SK-N-SH (cell line): ENCODE results near the gene GABRG3. TPM values are rescaled to one million over a fixed set of nuclear protein-coding genes. Genes with fewer than 3 reads are reported as not detected.

Experiments
- CTCF ChIA-PET: fragments of 300-600, 350-600 bp; formaldehyde crosslinking; extraction: SDS; loops from one replicate; lab custom pipeline; 2021; lab: Yijun Ruan, JAX
- POLR2A ChIA-PET: fragments of 350-600 bp; sonication (Branson Sonifier 250); formaldehyde crosslinking; extraction: SDS; loops from one replicate; lab custom pipeline; 2020; ENCODE audit warnings: antibody characterized with exemption, inconsistent platforms; lab: Yijun Ruan, JAX
- DNase-seq: peaks from one replicate; pipeline ENCODE4 v3.0.0; 2012
- H2AFZ ChIP-seq: fragments of 200-600 bp; sonication (generic); 2 replicates; pipeline ENCODE4 v1.8.1; 2016; ENCODE audit warnings: antibody characterized with exemption, mild to moderate bottlenecking, low read depth
- H3F3A ChIP-seq: fragments of 200-600 bp; sonication (generic); replicated peaks from 2 replicates; pipeline ENCODE3; 2016; ENCODE audit warnings: antibody characterized with exemption, mild to moderate bottlenecking; ENCODE audit not compliant: insufficient read depth
- H3K27ac ChIP-seq, 2 experiments: fragments of 200-500 bp in 1 of 2; fragments of 200-600 bp in 1 of 2; sonication (Bioruptor generic) in 1 of 2; sonication (generic), shearing (Covaris generic) in 1 of 2; 2 replicates each; pipeline versions ENCODE4 v1.5.1 to v1.6.1; 2014 to 2016; ENCODE audit warnings: low read depth in 2 of 2, inconsistent platforms in 1 of 2, low read length in 1 of 2, mild to moderate bottlenecking in 1 of 2, mixed read lengths in 1 of 2
- H3K27me3 ChIP-seq: fragments of 200-600 bp; sonication (generic), shearing (Covaris generic); 2 replicates; pipeline ENCODE4 v1.6.1; 2016; ENCODE audit warnings: mixed run types; ENCODE audit not compliant: insufficient read depth
- H3K36me3 ChIP-seq, 2 experiments: fragments of 200-500 bp in 1 of 2; fragments of 200-600 bp in 1 of 2; sonication (Bioruptor generic) in 1 of 2; sonication (generic) in 1 of 2; replicated peaks in 1 of 2; 2 replicates each; pipeline versions ENCODE3 to v1.5.1; 2014 to 2016; ENCODE audit warnings: low read length in 1 of 2, mild to moderate bottlenecking in 1 of 2; ENCODE audit not compliant: insufficient read depth in 2 of 2, control insufficient read depth in 1 of 2
- H3K4me1 ChIP-seq, 2 experiments: fragments of 200-500 bp in 1 of 2; fragments of 200-600 bp in 1 of 2; sonication (Bioruptor generic) in 1 of 2; sonication (generic), shearing (Covaris generic) in 1 of 2; 2 replicates each; pipeline versions ENCODE4 v1.5.1 to v1.6.1; 2014 to 2016; ENCODE audit warnings: low read depth in 1 of 2, low read length in 1 of 2, mixed run types in 1 of 2; ENCODE audit not compliant: insufficient read depth in 2 of 2, control insufficient read depth in 1 of 2
- H3K4me2 ChIP-seq: fragments of 200-600 bp; sonication (generic), shearing (Covaris generic); 2 replicates; pipeline ENCODE4 v1.6.1; 2017; ENCODE audit warnings: mixed run types
- H3K4me3 ChIP-seq, 2 experiments: fragments of 200-500 bp in 1 of 2; fragments of 200-600 bp in 1 of 2; sonication (Bioruptor generic) in 1 of 2; sonication (generic), shearing (Covaris generic) in 1 of 2; 2 replicates each; pipeline versions ENCODE4 v1.5.1 to v1.8.1; 2014 to 2016; ENCODE audit warnings: low read depth in 2 of 2, inconsistent platforms in 1 of 2, low read length in 1 of 2, mild to moderate bottlenecking in 1 of 2, mixed read lengths in 1 of 2, moderate library complexity in 1 of 2
- H3K79me2 ChIP-seq: fragments of 200-600 bp; sonication (generic); 2 replicates; pipeline ENCODE4 v1.8.1; 2017; ENCODE audit warnings: mild to moderate bottlenecking; ENCODE audit not compliant: insufficient read depth
- H3K9ac ChIP-seq: fragments of 200-600 bp; sonication (generic); 2 replicates; pipeline ENCODE4 v1.6.1; 2017; ENCODE audit warnings: mixed run types
- H3K9me2 ChIP-seq: fragments of 200-600 bp; sonication (generic); 2 replicates; pipeline ENCODE4 v1.6.1; 2017; ENCODE audit warnings: mixed run types
- H3K9me3 ChIP-seq: fragments of 200-600 bp; sonication (generic); 2 replicates; pipeline ENCODE4 v1.6.1; 2017; ENCODE audit warnings: mixed run types, mild to moderate bottlenecking, moderate library complexity
- H4K20me1 ChIP-seq: fragments of 200-600 bp; sonication (generic); 2 replicates; pipeline ENCODE4 v1.6.1; 2017; ENCODE audit warnings: mild to moderate bottlenecking, mixed run types; ENCODE audit not compliant: insufficient read depth
- CHD2 ChIP-seq: fragments of 150-350 bp; IDR thresholded peaks from 2 replicates; pipeline ENCODE4 v1.6.1; 2018; ENCODE audit warnings: low read length; ENCODE audit not compliant: partially characterized antibody
- ELF1 ChIP-seq: IDR thresholded peaks from 2 replicates; pipeline ENCODE4 v1.4.0; 2012
- FOXM1 ChIP-seq: IDR thresholded peaks from 2 replicates; pipeline ENCODE4 v1.4.0; 2012; ENCODE audit warnings: low read depth, mild to moderate bottlenecking
- JUND ChIP-seq: IDR thresholded peaks from 2 replicates; pipeline ENCODE4 v1.4.0; 2012
- MEF2A ChIP-seq: IDR thresholded peaks from 2 replicates; pipeline ENCODE4 v1.4.0; 2012; ENCODE audit warnings: low read depth, borderline replicate concordance
- POLR2AphosphoS5 ChIP-seq: IDR thresholded peaks from 2 replicates; pipeline ENCODE4 v1.6.1; 2012; ENCODE audit warnings: low read depth, low read length
- RAD21 ChIP-seq: IDR thresholded peaks from 2 replicates; pipeline ENCODE4 v1.6.1; 2012; ENCODE audit warnings: mild to moderate bottlenecking, low read length
- SMC3 ChIP-seq: IDR thresholded peaks from 2 replicates; pipeline ENCODE4 v1.6.1; 2012; ENCODE audit warnings: low read depth, low read length, improper control_type of control experiment
- USF1 ChIP-seq: IDR thresholded peaks from 2 replicates; pipeline ENCODE4 v1.4.0; 2012; ENCODE audit warnings: low read depth, borderline replicate concordance
- WGBS: methylation state at CpG from one replicate; pipeline ENCODE4 v1.1.6; 2017; ENCODE audit warnings: low lambda C conversion rate; 5-methylcytosine and 5-hydroxymethylcytosine counted together
- polyA plus RNA-seq, 3 experiments: library from polyadenylated mRNA; depleted of rRNA; stranded (reverse); fragments of >200 nt; gene quantifications; 2 replicates each; pipeline ENCODE4 v1.2.3, GENCODE V29; 2012
- TF ChIP-seq, protein P1 (sequence below): IDR thresholded peaks from 2 replicates; pipeline ENCODE4; 2012
- TF ChIP-seq, protein P2 (sequence below): fragments of 150-350 bp; IDR thresholded peaks from 2 replicates; pipeline ENCODE4 v1.6.1; 2017; ENCODE audit warnings: antibody characterized with exemption, low read length, low read depth, borderline replicate concordance

Gene GABRG3
- polyA plus RNA-seq, 1 of the 3 experiments (the other 2 are of a cell fraction) = not detected

GRCh38 chr15:27066446-27066845, 95.5 kb downstream of the GABRG3 start (continued):
- TF ChIP-seq, protein P1, sequence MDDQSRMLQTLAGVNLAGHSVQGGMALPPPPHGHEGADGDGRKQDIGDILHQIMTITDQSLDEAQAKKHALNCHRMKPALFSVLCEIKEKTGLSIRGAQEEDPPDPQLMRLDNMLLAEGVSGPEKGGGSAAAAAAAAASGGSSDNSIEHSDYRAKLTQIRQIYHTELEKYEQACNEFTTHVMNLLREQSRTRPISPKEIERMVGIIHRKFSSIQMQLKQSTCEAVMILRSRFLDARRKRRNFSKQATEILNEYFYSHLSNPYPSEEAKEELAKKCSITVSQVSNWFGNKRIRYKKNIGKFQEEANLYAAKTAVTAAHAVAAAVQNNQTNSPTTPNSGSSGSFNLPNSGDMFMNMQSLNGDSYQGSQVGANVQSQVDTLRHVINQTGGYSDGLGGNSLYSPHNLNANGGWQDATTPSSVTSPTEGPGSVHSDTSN = no peak
- TF ChIP-seq ELF1 (no peak), FOXM1 (no peak), RAD21 (no peak)

GRCh38 chr15:27067175-27067574, 96.2 kb downstream of the GABRG3 start:
- 51% methylated on average over 10 of the region's 12 CpGs for WGBS
- H3K27me3 ChIP-seq = no peaks in the 10 kb centered on the region
- H3K9ac ChIP-seq = no peak overlapping the region
- H4K20me1 ChIP-seq = no peaks in the 10 kb centered on the region
- no peak overlapping the region for H3K27ac ChIP-seq
- no peaks in the 10 kb centered on the region for H3F3A ChIP-seq
- no peak overlapping the region for H3K4me2 ChIP-seq
- H3K36me3 ChIP-seq = no peaks in the 10 kb centered on the region
- no peak overlapping the region for H3K4me3 ChIP-seq
- ChIA-PET CTCF (interaction anchor here (1.3 kb wide), 1 partner anchor 8 kb away, joined by 9 read pairs; no protein-coding TSS in a partner anchor), POLR2A (no interaction called here)
- H2AFZ ChIP-seq = no peak overlapping the region
- TF ChIP-seq CHD2 (no peak), JUND (no peak), POLR2AphosphoS5 (no peak), USF1 (no peak)
- H3K9me3 ChIP-seq = no peaks in the 10 kb centered on the region
- H3K9me2 ChIP-seq = no peaks in the 10 kb centered on the region
- DNase-seq = no peak
- H3K4me1 ChIP-seq = no peaks in the 10 kb centered on the region
- no peaks in the 10 kb centered on the region for H3K79me2 ChIP-seq

DNA sequence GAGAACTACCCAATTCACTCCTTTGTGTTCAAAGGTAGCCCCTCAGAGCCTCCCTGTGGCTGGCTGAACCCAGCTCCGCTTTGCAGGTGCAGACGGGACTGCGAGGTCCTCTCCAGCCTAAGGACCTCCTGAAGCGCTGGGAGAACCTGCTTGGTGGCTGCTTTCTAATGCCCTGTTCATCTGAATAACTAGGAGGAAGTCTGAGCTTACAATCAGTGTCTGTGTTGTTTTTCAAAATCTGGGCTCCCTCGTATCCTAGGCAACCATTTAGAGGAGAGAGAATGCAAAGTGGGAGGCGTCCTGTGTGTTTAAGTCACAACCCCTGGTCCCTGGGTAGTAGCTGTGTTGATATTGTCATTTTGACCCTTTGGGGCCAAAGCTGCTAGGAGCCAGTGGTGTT, 99.9 kb downstream of the GABRG3 start:
- WGBS = 28% methylated on average over 4 of the region's 6 CpGs
- Histone ChIP-seq H3K9me3 (no peaks in the 10 kb centered on the region), H3K4me1 (no peaks in the 10 kb centered on the region), H2AFZ (no peak overlapping the region), H3K79me2 (no peaks in the 10 kb centered on the region), H3K27ac (no peak overlapping the region), H3K9me2 (no peaks in the 10 kb centered on the region), H3K27me3 (no peaks in the 10 kb centered on the region), H3K36me3 (no peaks in the 10 kb centered on the region), H3K4me2 (no peak overlapping the region), H4K20me1 (no peaks in the 10 kb centered on the region), H3K9ac (no peak overlapping the region), H3K4me3 (no peak overlapping the region), H3F3A (no peaks in the 10 kb centered on the region)
- CTCF ChIA-PET = interaction anchor here (4.1 kb wide), 1 partner anchor 11 kb away, joined by 19 read pairs; no protein-coding TSS in a partner anchor
- POLR2A ChIA-PET = no interaction called here
- DNase-seq = no peak
- TF ChIP-seq POLR2AphosphoS5 (no peak), SMC3 (no peak), JUND (no peak), MEF2A (no peak), CHD2 (no peak)
- TF ChIP-seq, protein P2, sequence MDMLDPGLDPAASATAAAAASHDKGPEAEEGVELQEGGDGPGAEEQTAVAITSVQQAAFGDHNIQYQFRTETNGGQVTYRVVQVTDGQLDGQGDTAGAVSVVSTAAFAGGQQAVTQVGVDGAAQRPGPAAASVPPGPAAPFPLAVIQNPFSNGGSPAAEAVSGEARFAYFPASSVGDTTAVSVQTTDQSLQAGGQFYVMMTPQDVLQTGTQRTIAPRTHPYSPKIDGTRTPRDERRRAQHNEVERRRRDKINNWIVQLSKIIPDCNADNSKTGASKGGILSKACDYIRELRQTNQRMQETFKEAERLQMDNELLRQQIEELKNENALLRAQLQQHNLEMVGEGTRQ = no peak
- TF ChIP-seq, all 33 proteins: peak for 0
